ENCODE results near the gene MTIF3. TPM values are rescaled to one million over a fixed set of nuclear protein-coding genes. Genes with fewer than 3 reads are reported as not detected.

The MTIF3 gene
- total RNA-seq, 1 experiment from 2014 or later = 42.0 TPM

- CTCF ChIA-PET = interaction anchor here (0.7 kb wide), 1 partner anchor 390 kb away, joined by 3 read pairs; no protein-coding TSS in a partner anchor
- TF ChIP-seq E2F4 (CRISPR knock-in tag; IDR thresholded peaks at IDR 0.05; ENCODE audit: borderline replicate concordance, low read depth) = no peak
- TF ChIP-seq AR (CRISPR knock-in tag; IDR thresholded peaks at IDR 0.05) = no peak
- no peak for TF ChIP-seq SOX15 (CRISPR knock-in tag; IDR thresholded peaks at IDR 0.05)
- ATAC-seq (no peak), DNase-seq (ENCODE audit: low spot score) (no peak)
- H3K4me1 Mint-ChIP-seq = no peaks in the 10 kb centered on the region
- H3K9me3 Mint-ChIP-seq = no peaks in the 10 kb centered on the region; the same call in 1 of the 2 replicates
- no peak overlapping the region for H3K27ac Mint-ChIP-seq
- no peaks in the 10 kb centered on the region for H3K27me3 Mint-ChIP-seq (ENCODE audit: low read depth)
- POLR2A ChIA-PET = no interaction called here
- H3K4me3 Mint-ChIP-seq = no peak overlapping the region
- H3K36me3 Mint-ChIP-seq = peaks cover 68% of the 10 kb centered on the region
Measured at GRCh38 chr13:27432611-27433210, 17.7 kb downstream of the MTIF3 start.

GRCh38 chr13:27432180-27432579, 18.2 kb downstream of the MTIF3 start:
- ATAC-seq = no peak
- Mint-ChIP-seq H3K36me3 (peaks cover 67% of the 10 kb centered on the region), H3K27me3 (ENCODE audit: low read depth) (no peaks in the 10 kb centered on the region), H3K4me1 (no peaks in the 10 kb centered on the region), H3K4me3 (no peak overlapping the region), H3K27ac (no peak overlapping the region), H3K9me3 (no peaks in the 10 kb centered on the region; the same call in 1 of the 2 replicates)
- no peak for TF ChIP-seq OVOL2 (CRISPR knock-in tag; IDR thresholded peaks at IDR 0.05; ENCODE audit: borderline replicate concordance)
- no peak for TF ChIP-seq ZNF232 (CRISPR knock-in tag; IDR thresholded peaks at IDR 0.05)
- TF ChIP-seq SOX15 (CRISPR knock-in tag; IDR thresholded peaks at IDR 0.05) = no peak
- no peak for TF ChIP-seq CDX4 (CRISPR knock-in tag; IDR thresholded peaks at IDR 0.05; ENCODE audit: borderline replicate concordance)
- TF ChIP-seq ZNF532 (CRISPR knock-in tag; IDR thresholded peaks at IDR 0.05; ENCODE audit: borderline replicate concordance) = no peak
- no peak for TF ChIP-seq RORB (CRISPR knock-in tag; IDR thresholded peaks at IDR 0.05)
- no peak for TF ChIP-seq E2F4 (CRISPR knock-in tag; IDR thresholded peaks at IDR 0.05; ENCODE audit: borderline replicate concordance, low read depth)
- TF ChIP-seq ZNF121 (CRISPR knock-in tag; IDR thresholded peaks at IDR 0.05) = no peak
- TF ChIP-seq ATF3 (CRISPR knock-in tag; conservative IDR thresholded peaks at IDR 0.05) = no peak
- no peak for TF ChIP-seq E2F1 (CRISPR knock-in tag; IDR thresholded peaks at IDR 0.05)
- TF ChIP-seq SMAD3 (CRISPR knock-in tag; IDR thresholded peaks at IDR 0.05; ENCODE audit: borderline replicate concordance) = no peak
- no peak for TF ChIP-seq USF1 (CRISPR knock-in tag; IDR thresholded peaks at IDR 0.05)
- TF ChIP-seq FOXP1 (CRISPR knock-in tag; IDR thresholded peaks at IDR 0.05; ENCODE audit: borderline replicate concordance) = no peak
- TF ChIP-seq RELA (CRISPR knock-in tag; IDR thresholded peaks at IDR 0.05; ENCODE audit: borderline replicate concordance) = no peak
- TF ChIP-seq GABPB1 (CRISPR knock-in tag; IDR thresholded peaks at IDR 0.05) = no peak
- no peak for TF ChIP-seq HMGA2 (CRISPR knock-in tag; IDR thresholded peaks at IDR 0.05)
- TF ChIP-seq ZNF219 (CRISPR knock-in tag; IDR thresholded peaks at IDR 0.05; ENCODE audit: borderline replicate concordance) = no peak
- ChIA-PET POLR2A (no interaction called here), CTCF (no interaction called here)
- DNase-seq (ENCODE audit: low spot score) = no peak
